Urothelium cell line (cell line): ENCODE results near the gene TMEM187.
"Not testable (repeated sequence)": the region's sequence is repeated elsewhere in the genome, so short reads cannot be mapped to it uniquely, and the experiment has no call there.

Experiments used
- DNase-seq: peaks from one replicate; pipeline ENCODE4 v3.0.0; 2011; ENCODE audit warnings: low spot score, mixed read lengths
- FAIRE-seq: peaks from 2 replicates; lab custom pipeline; 2011; peaks lifted over from hg19 to GRCh38; lab: Jason Lieb, UNC

Gene TMEM187

GRCh38 chrX:153992180-153992579 is 19.6 kb downstream of the TMEM187 start:
- FAIRE-seq (no peak), DNase-seq (no peak)

- DNase-seq, result no peak
- no peak for FAIRE-seq
These were observed 20.5 kb downstream of the TMEM187 start for GRCh38 chrX:153993079-153993478.

GRCh38 chrX:153993978-153994377 is 21.4 kb downstream of the TMEM187 start:
- DNase-seq (no peak), FAIRE-seq (no peak)

- not testable (repeated sequence) for DNase-seq, FAIRE-seq
These were observed 21.8 kb downstream of the TMEM187 start for GRCh38 chrX:153994398-153994797.

- FAIRE-seq, result no peak
- no peak for DNase-seq
These were observed 22.9 kb downstream of the TMEM187 start for GRCh38 chrX:153995504-153995903.

GRCh38 chrX:153999359-154000037 is 26.9 kb downstream of the TMEM187 start:
- DNase-seq, result no peak
- FAIRE-seq, result no peak

GRCh38 chrX:154000051-154000450 is 27.5 kb downstream of the TMEM187 start:
- FAIRE-seq, result no peak

GRCh38 chrX:154002215-154002719 is 29.7 kb downstream of the TMEM187 start:
- no peak for FAIRE-seq

More at GRCh38 chrX:154000051-154000450, 27.5 kb downstream of the TMEM187 start:
- no peak for DNase-seq

GRCh38 chrX:154004315-154004714 is 31.8 kb downstream of the TMEM187 start:
- FAIRE-seq (no peak), DNase-seq (no peak)

More at GRCh38 chrX:154002215-154002719, 29.7 kb downstream of the TMEM187 start:
- peak; percentile 22 for DNase-seq

- FAIRE-seq (no peak), DNase-seq (no peak)
These were observed 34.4 kb downstream of the TMEM187 start for GRCh38 chrX:154006947-154007346.

- FAIRE-seq, result no peak
These were observed 36.0 kb downstream of the TMEM187 start for GRCh38 chrX:154008521-154008920.

GRCh38 chrX:154010330-154011087 is 38.0 kb downstream of the TMEM187 start:
- FAIRE-seq (no peak), DNase-seq (no peak)

More at GRCh38 chrX:154008521-154008920, 36.0 kb downstream of the TMEM187 start:
- no peak for DNase-seq

GRCh38 chrX:154011376-154012335 is 39.1 kb downstream of the TMEM187 start:
- DNase-seq (no peak), FAIRE-seq (no peak)

GRCh38 chrX:154012336-154012991 is 39.9 kb downstream of the TMEM187 start:
- no peak for DNase-seq
- no peak for FAIRE-seq

GRCh38 chrX:154013001-154013421 is 40.5 kb downstream of the TMEM187 start:
- no peak for FAIRE-seq
- no peak for DNase-seq

- FAIRE-seq, result no peak
- DNase-seq, result peak; percentile 59
These were observed 41.2 kb downstream of the TMEM187 start for GRCh38 chrX:154013614-154014360.

GRCh38 chrX:154014429-154015380 is 42.2 kb downstream of the TMEM187 start:
- DNase-seq, result no peak
- no peak for FAIRE-seq

GRCh38 chrX:154015581-154016264 is 43.2 kb downstream of the TMEM187 start:
- DNase-seq (no peak), FAIRE-seq (no peak)
